Measurements from ENCODE around the gene PTK7. TPM values are rescaled to one million over a fixed set of nuclear protein-coding genes. Genes with fewer than 3 reads are reported as not detected.

The PTK7 gene
- 130 and 157 TPM in 2 replicates for total RNA-seq

GRCh38 chr6:43075670-43076463 is at the start of gene PTK7:
Gene PTK7 (plus strand): TSS chr6:43076314. CDS start chr6:43076489, 175 bp downstream.

DNA sequence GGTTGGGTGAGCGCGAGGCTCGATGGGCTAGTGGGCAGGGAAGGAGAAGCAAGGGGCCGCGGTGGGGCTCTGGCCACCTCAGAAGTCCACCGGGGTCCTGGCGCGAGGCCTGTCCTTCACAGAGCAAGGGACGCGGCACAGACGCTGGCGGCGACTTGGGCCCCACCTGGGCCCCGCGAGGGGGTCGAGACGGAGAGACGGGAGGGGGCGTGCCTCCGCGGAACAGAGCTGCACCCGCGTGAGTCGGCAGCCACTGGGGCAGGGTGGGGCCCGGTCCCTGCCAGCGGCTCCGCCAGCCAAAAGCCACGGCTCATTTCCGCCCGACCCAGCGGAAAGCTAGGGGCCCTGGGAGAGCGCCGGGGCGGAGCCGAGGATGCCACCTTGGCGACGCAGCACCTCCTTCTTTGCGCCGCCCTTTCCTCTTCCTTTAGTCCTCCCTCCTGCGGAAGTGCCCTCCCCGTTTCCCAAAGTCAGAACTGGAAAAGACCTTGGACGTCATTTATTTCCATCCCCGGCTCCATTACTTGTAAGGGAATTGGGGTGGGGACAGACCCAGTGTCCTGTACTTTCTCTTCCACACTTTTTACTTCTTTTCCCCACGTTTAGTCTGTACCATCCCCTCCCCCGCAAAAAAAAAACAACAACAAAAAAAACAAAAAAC is 22.4 kb upstream of the PTK7 start, which contains the start of gene CUL7:
Gene CUL7, minus strand, starts transcription at position 307 of the 661 bp plus-strand sequence. CDS start 1,063 bp downstream, outside the sequence.

GRCh38 chr6:43059168-43060033 is 16.7 kb upstream of the PTK7 start, which contains the start of the genes KLC4 and MRPL2:
Gene KLC4 (plus strand): TSS chr6:43059631. CDS start chr6:43061336, 1,705 bp downstream.
Gene MRPL2 (minus strand): TSS chr6:43059434. CDS start chr6:43059381, 53 bp downstream.

DNA sequence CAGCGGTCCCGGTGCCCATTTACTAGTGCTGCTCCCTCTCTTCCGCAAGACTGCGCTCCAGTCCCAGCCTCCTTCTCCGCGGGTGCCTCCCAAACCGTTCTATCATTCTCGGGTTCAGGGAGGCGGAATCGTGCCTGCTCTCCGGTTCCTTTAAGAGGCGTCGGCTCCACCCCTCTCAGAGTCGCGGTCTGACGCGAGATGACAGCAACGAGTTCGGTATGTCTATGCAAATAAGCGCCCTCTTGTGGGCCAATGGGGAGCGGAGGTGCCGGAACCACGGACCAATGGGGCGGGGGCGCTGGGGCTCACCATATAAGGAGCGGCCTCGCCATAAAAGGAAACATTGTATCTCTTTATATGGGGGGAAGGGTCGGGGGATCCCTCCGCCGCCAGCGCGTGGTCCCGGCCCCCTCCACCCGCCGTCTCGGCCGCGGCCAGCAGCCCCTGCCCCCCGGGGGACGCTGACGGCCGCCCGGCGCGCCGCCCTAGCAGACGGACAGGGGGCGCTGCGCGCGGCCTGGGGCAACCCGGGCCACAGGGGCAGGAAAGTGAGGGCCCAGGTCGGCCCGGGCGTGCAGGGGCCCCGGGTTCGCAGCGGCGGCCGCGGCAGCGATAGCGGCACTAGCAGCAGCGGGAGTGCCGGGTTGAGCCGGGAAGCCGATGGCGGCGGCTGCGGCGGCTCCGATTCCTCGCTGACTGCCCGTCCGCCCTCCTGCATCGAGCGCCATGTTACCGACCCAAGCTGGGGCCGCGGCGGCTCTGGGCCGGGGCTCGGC is 95.0 kb downstream of the PTK7 start, which contains the start of gene SRF:
Gene SRF, plus strand, starts transcription at position 339 of the 776 bp plus-strand sequence. Its CDS starts 388 bp downstream, at position 727.

GRCh38 chr6:43181942-43182860 is 106.1 kb downstream of the PTK7 start, which contains the start of gene CUL9:
Gene CUL9 (plus strand): TSS chr6:43182196. CDS start chr6:43184311, 2,115 bp downstream.

Other genes with a start within 250 kb of the PTK7 start
- 91.5 and 121 TPM in 2 replicates for gene RPL7L1, start 196.7 kb upstream of the PTK7 start, total RNA-seq
- gene PTCRA, start 160.3 kb upstream of the PTK7 start, total RNA-seq, result not detected in 2 replicates
- gene CNPY3, start 146.8 kb upstream of the PTK7 start, total RNA-seq, result 23.5 and 68.7 TPM in 2 replicates
- 0.22 TPM in 1 of 2 replicates, not detected in the other for gene GNMT, start 115.6 kb upstream of the PTK7 start, total RNA-seq
- 17.9 and 41.4 TPM in 2 replicates for gene PEX6, start 97.1 kb upstream of the PTK7 start, total RNA-seq
- 34.4 and 55.1 TPM in 2 replicates for gene PPP2R5D, start 91.7 kb upstream of the PTK7 start, total RNA-seq
- 60.1 and 63.2 TPM in 2 replicates for gene MEA1, start 62.4 kb upstream of the PTK7 start, total RNA-seq
- 104 and 124 TPM in 2 replicates for gene KLHDC3, start 62.1 kb upstream of the PTK7 start, total RNA-seq
- gene RRP36, start 54.7 kb upstream of the PTK7 start, total RNA-seq, result 71.8 and 146 TPM in 2 replicates
- gene CUL7, start 22.5 kb upstream of the PTK7 start, total RNA-seq, result 40.9 and 53.2 TPM in 2 replicates
- 23.5 and 26.3 TPM in 2 replicates for gene MRPL2, start 16.9 kb upstream of the PTK7 start, total RNA-seq
- 15.2 and 16.2 TPM in 2 replicates for gene KLC4, start 16.7 kb upstream of the PTK7 start, total RNA-seq
- 32.6 and 57.4 TPM in 2 replicates for gene SRF, start 95.0 kb downstream of the PTK7 start, total RNA-seq
- 22.0 and 27.6 TPM in 2 replicates for gene CUL9, start 105.9 kb downstream of the PTK7 start, total RNA-seq
- 33.1 and 43.1 TPM in 2 replicates for gene DNPH1, start 153.2 kb downstream of the PTK7 start, total RNA-seq
- gene TTBK1, start 167.2 kb downstream of the PTK7 start, total RNA-seq, result not detected in 2 replicates
- gene SLC22A7, start 221.9 kb downstream of the PTK7 start, total RNA-seq, result not detected in 2 replicates
- not detected in 2 replicates for gene CRIP3, start 232.5 kb downstream of the PTK7 start, total RNA-seq